Measurements from ENCODE around the gene SHISA9.

SHISA9 gene

DNA sequence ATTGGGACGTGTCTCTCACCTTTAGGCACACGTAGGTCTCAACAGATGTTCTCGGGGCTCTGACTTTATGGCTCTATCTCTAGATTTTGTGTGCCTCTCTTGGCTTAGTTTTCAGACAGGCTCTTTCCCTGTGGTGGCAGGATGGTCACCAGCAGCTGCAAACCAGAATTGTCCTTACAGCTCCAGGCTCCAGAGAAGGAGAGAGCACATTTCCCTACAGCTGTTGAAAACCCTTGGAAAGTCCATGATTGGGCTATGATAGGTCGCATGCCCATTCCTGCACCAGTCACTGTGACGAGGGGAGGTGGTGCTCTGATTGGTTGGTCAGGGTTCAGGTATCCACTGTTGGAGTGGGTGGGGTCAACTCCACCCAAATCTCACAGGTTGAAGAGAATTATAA lies 41.5 kb downstream of the SHISA9 start:
- H3K9ac ChIP-seq (ENCODE audit: low read length) = no peak overlapping the region
- H3K9me3 ChIP-seq (ENCODE audit: insufficient read depth, low read length) = no peaks in the 10 kb centered on the region
- H3K4me1 ChIP-seq (ENCODE audit: low read length) = no peaks in the 10 kb centered on the region
- no peak overlapping the region for H3K27ac ChIP-seq (ENCODE audit: low read length)
- TF ChIP-seq EZH2phosphoT487 (IDR thresholded peaks at IDR 0.05; ENCODE audit: low read depth) = no peak
- TF ChIP-seq, protein P1, sequence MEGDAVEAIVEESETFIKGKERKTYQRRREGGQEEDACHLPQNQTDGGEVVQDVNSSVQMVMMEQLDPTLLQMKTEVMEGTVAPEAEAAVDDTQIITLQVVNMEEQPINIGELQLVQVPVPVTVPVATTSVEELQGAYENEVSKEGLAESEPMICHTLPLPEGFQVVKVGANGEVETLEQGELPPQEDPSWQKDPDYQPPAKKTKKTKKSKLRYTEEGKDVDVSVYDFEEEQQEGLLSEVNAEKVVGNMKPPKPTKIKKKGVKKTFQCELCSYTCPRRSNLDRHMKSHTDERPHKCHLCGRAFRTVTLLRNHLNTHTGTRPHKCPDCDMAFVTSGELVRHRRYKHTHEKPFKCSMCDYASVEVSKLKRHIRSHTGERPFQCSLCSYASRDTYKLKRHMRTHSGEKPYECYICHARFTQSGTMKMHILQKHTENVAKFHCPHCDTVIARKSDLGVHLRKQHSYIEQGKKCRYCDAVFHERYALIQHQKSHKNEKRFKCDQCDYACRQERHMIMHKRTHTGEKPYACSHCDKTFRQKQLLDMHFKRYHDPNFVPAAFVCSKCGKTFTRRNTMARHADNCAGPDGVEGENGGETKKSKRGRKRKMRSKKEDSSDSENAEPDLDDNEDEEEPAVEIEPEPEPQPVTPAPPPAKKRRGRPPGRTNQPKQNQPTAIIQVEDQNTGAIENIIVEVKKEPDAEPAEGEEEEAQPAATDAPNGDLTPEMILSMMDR (IDR thresholded peaks at IDR 0.05; ENCODE audit: low read depth, low read length) = no peak
- H3K4me2 ChIP-seq (ENCODE audit: low read length) = no peak overlapping the region
- H3K4me3 ChIP-seq (ENCODE audit: low read length) = no peak overlapping the region
- peaks cover 17% of the 10 kb centered on the region; the same call in 1 of the 2 replicates for H3K27me3 ChIP-seq (ENCODE audit: low read depth, low read length)
- no peaks in the 10 kb centered on the region for H4K20me1 ChIP-seq (ENCODE audit: insufficient read depth, low read length)
- H3K36me3 ChIP-seq (replicated peaks; ENCODE audit: low read depth, low read length) = no peaks in the 10 kb centered on the region
- no peak overlapping the region for H2AFZ ChIP-seq (ENCODE audit: low read depth, low read length)
- no peaks in the 10 kb centered on the region for H3K79me2 ChIP-seq (ENCODE audit: low read length)

DNA sequence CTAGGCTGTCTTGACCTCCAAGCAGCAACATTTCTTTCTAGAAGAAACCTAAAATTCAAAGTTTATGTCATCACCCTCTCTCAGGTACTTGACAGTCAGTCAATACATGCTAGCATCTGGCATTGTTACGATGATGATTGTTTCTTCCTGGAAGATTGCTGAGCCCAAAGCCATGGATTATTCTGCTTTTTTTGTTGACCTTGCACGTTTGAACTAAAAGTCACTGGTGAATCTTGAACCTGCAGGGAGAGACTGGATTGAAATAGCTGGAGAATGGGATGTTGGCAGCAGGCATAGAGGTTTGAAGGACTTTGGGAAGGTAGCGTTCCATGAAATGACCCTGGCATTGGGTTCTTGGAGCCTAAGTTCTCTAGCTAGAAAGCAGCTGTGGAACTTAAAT lies 42.9 kb downstream of the SHISA9 start:
- H3K9me3 ChIP-seq (ENCODE audit: insufficient read depth, low read length) = no peaks in the 10 kb centered on the region
- H3K36me3 ChIP-seq (replicated peaks; ENCODE audit: low read depth, low read length) = no peaks in the 10 kb centered on the region
- no peak overlapping the region for H3K27ac ChIP-seq (ENCODE audit: low read length)
- no peak overlapping the region for H3K9ac ChIP-seq (ENCODE audit: low read length)
- no peaks in the 10 kb centered on the region for H3K79me2 ChIP-seq (ENCODE audit: low read length)
- H4K20me1 ChIP-seq (ENCODE audit: insufficient read depth, low read length) = no peaks in the 10 kb centered on the region
- no peak overlapping the region for H3K4me3 ChIP-seq (ENCODE audit: low read length)
- no peak for TF ChIP-seq EZH2phosphoT487 (IDR thresholded peaks at IDR 0.05; ENCODE audit: low read depth)
- TF ChIP-seq, protein P1 (IDR thresholded peaks at IDR 0.05; ENCODE audit: low read depth, low read length) = no peak
- H3K27me3 ChIP-seq (ENCODE audit: low read depth, low read length) = peaks cover 17% of the 10 kb centered on the region; the same call in 1 of the 2 replicates
- no peaks in the 10 kb centered on the region for H3K4me1 ChIP-seq (ENCODE audit: low read length)
- H3K4me2 ChIP-seq (ENCODE audit: low read length) = no peak overlapping the region
- no peak overlapping the region for H2AFZ ChIP-seq (ENCODE audit: low read depth, low read length)

DNA sequence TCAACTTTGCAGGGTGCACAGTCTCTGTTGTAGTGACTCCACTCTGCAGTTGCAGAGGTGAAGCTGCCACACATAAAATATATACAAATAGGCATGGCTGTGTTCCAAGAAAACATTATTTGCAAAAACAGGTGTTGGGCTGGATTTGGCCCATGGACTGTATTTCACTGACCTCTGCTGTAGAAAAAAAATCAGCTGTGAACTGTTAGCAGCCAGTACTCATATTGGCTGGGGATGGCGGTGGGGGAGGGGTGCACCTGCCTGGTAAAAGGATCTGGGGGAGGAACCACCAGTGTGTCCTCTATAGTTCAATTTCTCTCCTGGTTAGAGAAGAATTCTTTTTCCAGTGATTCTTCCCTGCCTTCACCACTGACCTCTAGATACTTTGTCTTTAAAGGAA lies 50.0 kb downstream of the SHISA9 start:
- Histone ChIP-seq H3K27me3 (ENCODE audit: low read depth, low read length) (peaks cover 4% of the 10 kb centered on the region; the same call in 1 of the 2 replicates), H3K4me1 (ENCODE audit: low read length) (no peaks in the 10 kb centered on the region), H3K9me3 (ENCODE audit: insufficient read depth, low read length) (no peaks in the 10 kb centered on the region), H3K36me3 (replicated peaks; ENCODE audit: low read depth, low read length) (no peaks in the 10 kb centered on the region), H3K27ac (ENCODE audit: low read length) (no peak overlapping the region), H3K4me3 (ENCODE audit: low read length) (no peak overlapping the region), H3K79me2 (ENCODE audit: low read length) (no peaks in the 10 kb centered on the region), H2AFZ (ENCODE audit: low read depth, low read length) (no peak overlapping the region), H4K20me1 (ENCODE audit: insufficient read depth, low read length) (no peaks in the 10 kb centered on the region), H3K9ac (ENCODE audit: low read length) (no peak overlapping the region), H3K4me2 (ENCODE audit: low read length) (no peak overlapping the region)
- TF ChIP-seq EZH2phosphoT487 (IDR thresholded peaks at IDR 0.05; ENCODE audit: low read depth) = no peak
- TF ChIP-seq, protein P1 (IDR thresholded peaks at IDR 0.05; ENCODE audit: low read depth, low read length) = no peak

DNA sequence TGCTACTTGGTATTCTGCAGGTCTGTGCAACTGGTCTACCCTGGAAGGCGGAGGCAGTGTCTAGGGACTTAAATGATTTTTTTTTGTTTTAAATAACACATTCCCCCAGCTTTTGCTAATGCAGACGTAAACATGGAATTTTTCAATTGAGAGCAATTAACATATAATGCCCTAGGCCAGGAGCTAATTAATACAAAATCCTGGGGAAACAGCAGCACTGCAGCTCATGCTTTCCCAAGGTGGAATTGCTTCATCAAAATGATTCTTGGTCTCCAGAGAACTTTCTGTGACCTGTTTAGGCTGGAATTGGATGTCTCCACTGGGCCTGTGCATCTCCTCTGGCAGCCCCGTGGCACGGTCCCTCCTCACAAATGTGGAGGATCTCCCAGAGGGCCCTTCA lies 50.6 kb downstream of the SHISA9 start:
- Histone ChIP-seq H3K27ac (ENCODE audit: low read length) (no peak overlapping the region), H3K79me2 (ENCODE audit: low read length) (no peaks in the 10 kb centered on the region), H3K36me3 (replicated peaks; ENCODE audit: low read depth, low read length) (no peaks in the 10 kb centered on the region), H3K4me1 (ENCODE audit: low read length) (no peaks in the 10 kb centered on the region), H4K20me1 (ENCODE audit: insufficient read depth, low read length) (no peaks in the 10 kb centered on the region), H3K27me3 (ENCODE audit: low read depth, low read length) (peaks cover 4% of the 10 kb centered on the region; the same call in 1 of the 2 replicates), H2AFZ (ENCODE audit: low read depth, low read length) (no peak overlapping the region), H3K9ac (ENCODE audit: low read length) (no peak overlapping the region), H3K9me3 (ENCODE audit: insufficient read depth, low read length) (no peaks in the 10 kb centered on the region), H3K4me2 (ENCODE audit: low read length) (no peak overlapping the region), H3K4me3 (ENCODE audit: low read length) (no peak overlapping the region)
- TF ChIP-seq, protein P1 (IDR thresholded peaks at IDR 0.05; ENCODE audit: low read depth, low read length) = no peak
